Measurements from ENCODE around the gene PCDHGC5. TPM values are rescaled to one million over a fixed set of nuclear protein-coding genes. Genes with fewer than 3 reads are reported as not detected.
A peak's percentile ranks its signal among the peaks of the same experiment; 100 is the strongest.

Gene PCDHGC5
- total RNA-seq, 1 experiment from 2014 or later = 2.1 TPM

DNA sequence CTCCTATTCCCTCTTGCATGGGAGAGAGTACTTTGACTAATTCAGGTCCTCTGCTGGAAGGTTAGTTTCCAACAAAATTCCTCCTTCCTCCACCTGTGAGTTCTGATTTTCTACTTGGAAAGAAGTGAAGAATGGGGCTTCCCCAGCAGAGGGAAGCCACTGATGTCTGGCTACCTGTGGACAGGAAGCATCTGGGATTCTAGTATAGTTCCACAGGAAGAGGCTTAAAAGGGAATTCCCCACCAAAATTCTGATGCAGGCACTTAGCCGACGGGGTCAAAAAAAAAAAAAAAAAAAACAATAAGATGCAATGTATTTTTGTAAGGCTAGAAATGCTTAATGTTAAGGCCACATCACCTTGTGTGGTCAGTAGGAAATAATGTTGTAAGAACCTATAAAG is 33.4 kb downstream of the PCDHGC5 start:
- no TSS peak for BruUV-seq (replicated peaks)
- no peaks in the 10 kb centered on the region for H3K27me3 Mint-ChIP-seq (ENCODE audit: unreplicated experiment)
- intact Hi-C loops (cut with micrococcal nuclease; ENCODE audit: unreplicated experiment) = loop anchor here (10.0 kb wide), 1 partner anchor 518 kb away; no protein-coding TSS in a partner anchor
- no peak for DNase-seq
- peak overlapping the region; percentile 36 for H3K4me3 Mint-ChIP-seq (ENCODE audit: low read depth, unreplicated experiment)
- CTCF ChIA-PET = interaction anchor here (0.9 to 3.2 kb wide), 8 partner anchors 12 to 299 kb away, joined by 3 to 27 read pairs (median 10); partner anchors contain the start of genes PCDHB14, PCDHGB6, PCDHGB7 and PCDHGC3
- H3K9me3 Mint-ChIP-seq (ENCODE audit: low read depth, unreplicated experiment) = no peaks in the 10 kb centered on the region
- peaks cover 69% of the 10 kb centered on the region for H3K4me1 Mint-ChIP-seq (ENCODE audit: low read depth, unreplicated experiment)
- peak overlapping the region; percentile 91 for H3K27ac Mint-ChIP-seq (ENCODE audit: unreplicated experiment)
- TF ChIP-seq, protein P1, sequence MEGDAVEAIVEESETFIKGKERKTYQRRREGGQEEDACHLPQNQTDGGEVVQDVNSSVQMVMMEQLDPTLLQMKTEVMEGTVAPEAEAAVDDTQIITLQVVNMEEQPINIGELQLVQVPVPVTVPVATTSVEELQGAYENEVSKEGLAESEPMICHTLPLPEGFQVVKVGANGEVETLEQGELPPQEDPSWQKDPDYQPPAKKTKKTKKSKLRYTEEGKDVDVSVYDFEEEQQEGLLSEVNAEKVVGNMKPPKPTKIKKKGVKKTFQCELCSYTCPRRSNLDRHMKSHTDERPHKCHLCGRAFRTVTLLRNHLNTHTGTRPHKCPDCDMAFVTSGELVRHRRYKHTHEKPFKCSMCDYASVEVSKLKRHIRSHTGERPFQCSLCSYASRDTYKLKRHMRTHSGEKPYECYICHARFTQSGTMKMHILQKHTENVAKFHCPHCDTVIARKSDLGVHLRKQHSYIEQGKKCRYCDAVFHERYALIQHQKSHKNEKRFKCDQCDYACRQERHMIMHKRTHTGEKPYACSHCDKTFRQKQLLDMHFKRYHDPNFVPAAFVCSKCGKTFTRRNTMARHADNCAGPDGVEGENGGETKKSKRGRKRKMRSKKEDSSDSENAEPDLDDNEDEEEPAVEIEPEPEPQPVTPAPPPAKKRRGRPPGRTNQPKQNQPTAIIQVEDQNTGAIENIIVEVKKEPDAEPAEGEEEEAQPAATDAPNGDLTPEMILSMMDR (IDR thresholded peaks at IDR 0.05; ENCODE audit: unreplicated experiment) = no peak
- H3K36me3 Mint-ChIP-seq (ENCODE audit: insufficient read depth, unreplicated experiment) = peaks cover 81% of the 10 kb centered on the region

DNA sequence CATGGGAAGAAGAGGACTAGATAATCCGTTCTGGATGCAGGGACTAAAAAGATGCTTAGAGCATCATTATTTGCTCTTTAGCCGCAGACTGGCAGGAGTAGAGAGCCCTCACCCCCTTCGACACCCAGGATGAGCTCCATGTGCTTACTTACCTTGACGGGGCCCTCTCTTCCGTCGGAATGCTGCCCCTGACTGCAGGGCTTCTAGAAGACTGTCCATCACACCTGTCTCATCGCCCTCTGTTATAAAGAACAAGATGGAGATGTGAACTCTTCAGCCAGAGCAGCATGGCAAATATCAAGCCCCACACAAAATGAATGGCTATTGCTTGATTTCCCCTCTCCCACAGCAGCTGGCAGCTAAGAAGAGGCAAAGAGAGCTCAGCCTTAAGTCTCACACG is 35.1 kb downstream of the PCDHGC5 start:
- H3K4me3 Mint-ChIP-seq (ENCODE audit: low read depth, unreplicated experiment) = no peak overlapping the region
- no peaks in the 10 kb centered on the region for H3K9me3 Mint-ChIP-seq (ENCODE audit: low read depth, unreplicated experiment)
- no TSS peak for BruUV-seq (replicated peaks)
- DNase-seq = no peak
- peak overlapping the region; percentile 7 for H3K27ac Mint-ChIP-seq (ENCODE audit: unreplicated experiment)
- intact Hi-C loops (cut with micrococcal nuclease; ENCODE audit: unreplicated experiment) = loop anchor here (1.0 to 10.0 kb wide), 5 partner anchors 36 to 519 kb away; partner anchors contain the start of genes PCDHGA9, PCDHGB7 and PCDHGC3
- peaks cover 69% of the 10 kb centered on the region for H3K4me1 Mint-ChIP-seq (ENCODE audit: low read depth, unreplicated experiment)
- TF ChIP-seq, protein P1 (IDR thresholded peaks at IDR 0.05; ENCODE audit: unreplicated experiment) = no peak
- CTCF ChIA-PET = interaction anchor here (0.7 to 3.2 kb wide), 10 partner anchors 10 to 301 kb away, joined by 3 to 27 read pairs (median 7); partner anchors contain the start of genes PCDHB14, PCDHGA9, PCDHGB6 and PCDHGB7
- no peaks in the 10 kb centered on the region for H3K27me3 Mint-ChIP-seq (ENCODE audit: unreplicated experiment)
- H3K36me3 Mint-ChIP-seq (ENCODE audit: insufficient read depth, unreplicated experiment) = peaks cover 73% of the 10 kb centered on the region

DNA sequence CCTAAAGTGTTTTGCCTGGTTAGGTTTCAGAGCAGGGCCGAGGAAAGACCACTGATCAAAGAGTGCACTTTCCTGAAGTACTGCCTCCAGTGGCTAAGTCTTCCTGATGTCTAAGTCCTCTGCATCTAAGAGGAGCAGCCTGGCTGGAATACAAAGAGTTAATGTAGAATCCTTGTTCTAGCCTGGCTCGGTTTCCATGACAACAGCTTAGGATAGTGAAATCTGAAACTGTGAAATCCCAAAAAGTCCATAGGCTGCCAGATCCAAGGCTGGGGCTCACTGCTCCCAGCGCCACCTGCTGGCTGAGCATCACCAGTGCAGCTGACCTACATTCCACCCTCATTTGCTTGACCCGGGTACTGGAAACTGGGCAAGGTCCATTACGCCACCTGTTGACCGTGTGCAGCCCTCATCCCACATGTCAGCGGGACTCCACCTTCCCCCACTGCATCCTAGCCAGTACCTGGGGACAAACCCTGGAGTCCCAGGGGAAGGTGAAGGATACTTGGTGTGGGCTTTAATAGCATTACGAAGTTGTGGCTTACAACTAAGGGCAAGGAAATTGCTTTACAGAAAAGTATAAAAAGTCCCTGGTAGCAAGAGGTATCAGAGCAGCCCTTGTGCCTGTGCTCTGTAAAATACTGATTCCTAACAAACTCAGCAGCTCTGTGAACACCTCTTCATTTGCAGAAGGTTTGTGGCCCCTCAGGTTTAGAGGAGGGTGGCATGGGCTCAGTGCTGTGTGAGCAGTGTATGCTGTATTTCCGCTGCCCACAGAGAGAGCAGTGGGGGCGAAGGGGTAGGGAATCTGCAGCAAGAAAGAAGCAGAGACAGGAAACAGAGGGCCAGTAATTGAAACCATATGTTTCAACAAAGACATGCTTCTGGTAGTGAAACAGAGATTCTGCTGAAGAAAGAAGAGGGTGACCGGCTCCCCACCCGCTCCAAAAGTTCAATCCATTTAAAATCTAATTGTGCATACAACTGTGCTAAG is 36.0 kb downstream of the PCDHGC5 start:
- peaks cover 64% of the 10 kb centered on the region for H3K36me3 Mint-ChIP-seq (ENCODE audit: insufficient read depth, unreplicated experiment)
- intact Hi-C loops (cut with micrococcal nuclease; ENCODE audit: unreplicated experiment) = loop anchor here (1.0 to 10.0 kb wide), 6 partner anchors 35 to 520 kb away; partner anchors contain the start of genes PCDHB14, PCDHGA9, PCDHGB7 and PCDHGC3
- peak overlapping the region; percentile 7 for H3K27ac Mint-ChIP-seq (ENCODE audit: unreplicated experiment)
- DNase-seq = peak; percentile 90
- TF ChIP-seq, protein P1 (IDR thresholded peaks at IDR 0.05; ENCODE audit: unreplicated experiment) = peak; percentile 100
- no peaks in the 10 kb centered on the region for H3K27me3 Mint-ChIP-seq (ENCODE audit: unreplicated experiment)
- no peaks in the 10 kb centered on the region for H3K9me3 Mint-ChIP-seq (ENCODE audit: low read depth, unreplicated experiment)
- H3K4me3 Mint-ChIP-seq (ENCODE audit: low read depth, unreplicated experiment) = peak overlapping the region; percentile 5
- BruUV-seq (replicated peaks) = no TSS peak
- H3K4me1 Mint-ChIP-seq (ENCODE audit: low read depth, unreplicated experiment) = peaks cover 61% of the 10 kb centered on the region
- CTCF ChIA-PET = interaction anchor here (0.7 to 3.2 kb wide), 11 partner anchors 9 to 302 kb away, joined by 3 to 27 read pairs (median 7); partner anchors contain the start of genes PCDHB14, PCDHGA9, PCDHGB6 and PCDHGB7

GRCh38 chr5:141525653-141526052 is 36.8 kb downstream of the PCDHGC5 start:
- intact Hi-C loops (cut with micrococcal nuclease; ENCODE audit: unreplicated experiment) = loop anchor here (1.0 to 10.0 kb wide), 3 partner anchors 51 to 521 kb away; partner anchors contain the start of genes PCDHB14 and PCDHGC3
- Mint-ChIP-seq H3K27ac (ENCODE audit: unreplicated experiment) (peak overlapping the region; percentile 7), H3K4me3 (ENCODE audit: low read depth, unreplicated experiment) (peak overlapping the region; percentile 5), H3K4me1 (ENCODE audit: low read depth, unreplicated experiment) (peaks cover 53% of the 10 kb centered on the region), H3K27me3 (ENCODE audit: unreplicated experiment) (no peaks in the 10 kb centered on the region), H3K36me3 (ENCODE audit: insufficient read depth, unreplicated experiment) (peaks cover 57% of the 10 kb centered on the region), H3K9me3 (ENCODE audit: low read depth, unreplicated experiment) (no peaks in the 10 kb centered on the region)
- BruUV-seq (replicated peaks) = no TSS peak
- TF ChIP-seq, protein P1 (IDR thresholded peaks at IDR 0.05; ENCODE audit: unreplicated experiment) = no peak
- DNase-seq = no peak
- CTCF ChIA-PET = interaction anchor here (0.6 to 2.8 kb wide), 5 partner anchors 50 to 302 kb away, joined by 3 to 13 read pairs (median 4); partner anchors contain the start of genes PCDHB14, PCDHGB5, PCDHGB6 and PCDHGB7
